COLO668 (cell line): ENCODE data around the gene CALML6.

Experiments used
- DNase-seq: peaks from one replicate; lab custom pipeline; 2025; ENCODE audit not compliant: unreplicated experiment; lab: John Stamatoyannopoulos, UW

CALML6 gene

GRCh38 chr1:1892079-1892762 lies 22.8 kb upstream of the CALML6 start:
- peak; percentile 65 for DNase-seq

GRCh38 chr1:1892763-1893120 lies 22.3 kb upstream of the CALML6 start:
- no peak for DNase-seq

- no peak for DNase-seq
These were observed 21.6 kb upstream of the CALML6 start for GRCh38 chr1:1893291-1893985.

- no peak for DNase-seq
These were observed 21.1 kb upstream of the CALML6 start for GRCh38 chr1:1893997-1894353.

- DNase-seq = no peak
These were observed 20.6 kb upstream of the CALML6 start for GRCh38 chr1:1894354-1895059.

- DNase-seq = no peak
These were observed 20.0 kb upstream of the CALML6 start for GRCh38 chr1:1895060-1895418.

- no peak for DNase-seq
These were observed 19.4 kb upstream of the CALML6 start for GRCh38 chr1:1895456-1896336.

- no peak for DNase-seq
These were observed 16.7 kb upstream of the CALML6 start for GRCh38 chr1:1898246-1898933.

- peak; percentile 44 for DNase-seq
These were observed 15.6 kb upstream of the CALML6 start for GRCh38 chr1:1899266-1899966.

GRCh38 chr1:1899967-1900327 lies 15.1 kb upstream of the CALML6 start:
- no peak for DNase-seq

- peak; percentile 47 for DNase-seq
These were observed 14.0 kb upstream of the CALML6 start for GRCh38 chr1:1900883-1901640.

- DNase-seq = no peak
These were observed 13.3 kb upstream of the CALML6 start for GRCh38 chr1:1901641-1902294.

- DNase-seq = no peak
These were observed 11.8 kb upstream of the CALML6 start for GRCh38 chr1:1903224-1903623.

GRCh38 chr1:1906185-1907097 lies 8.6 kb upstream of the CALML6 start:
- peak; percentile 89 for DNase-seq

- peak; percentile 94 for DNase-seq
These were observed 7.8 kb upstream of the CALML6 start for GRCh38 chr1:1907098-1907736.

- DNase-seq = no peak
These were observed 6.6 kb upstream of the CALML6 start for GRCh38 chr1:1908506-1908791.

- no peak for DNase-seq
These were observed 5.0 kb upstream of the CALML6 start for GRCh38 chr1:1910033-1910465.
